Measurements from ENCODE around the gene HEATR5B.
"Not testable (repeated sequence)": the region's sequence is repeated elsewhere in the genome, so short reads cannot be mapped to it uniquely, and the experiment has no call there.

HEATR5B gene

DNA sequence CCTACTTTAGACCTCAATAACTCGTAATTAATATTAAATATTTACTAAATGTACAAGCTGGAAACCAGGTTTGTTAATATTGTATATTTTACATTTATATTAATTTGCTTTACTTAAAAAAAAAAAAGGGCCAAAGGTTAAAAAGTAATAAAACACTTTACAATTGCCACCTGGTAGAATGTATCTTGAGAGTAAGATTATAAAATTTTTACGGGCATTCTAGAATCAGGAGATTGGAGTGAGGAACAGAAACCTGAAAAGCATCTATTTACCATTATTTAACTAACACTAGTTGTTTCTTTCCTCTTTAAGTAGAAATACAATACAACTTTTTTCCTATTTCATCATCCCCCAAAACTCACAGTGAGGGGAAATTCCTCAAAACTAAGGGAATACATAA is 102.3 kb downstream of the HEATR5B start:
- DNase-seq (ENCODE audit: low spot score): no peak

DNA sequence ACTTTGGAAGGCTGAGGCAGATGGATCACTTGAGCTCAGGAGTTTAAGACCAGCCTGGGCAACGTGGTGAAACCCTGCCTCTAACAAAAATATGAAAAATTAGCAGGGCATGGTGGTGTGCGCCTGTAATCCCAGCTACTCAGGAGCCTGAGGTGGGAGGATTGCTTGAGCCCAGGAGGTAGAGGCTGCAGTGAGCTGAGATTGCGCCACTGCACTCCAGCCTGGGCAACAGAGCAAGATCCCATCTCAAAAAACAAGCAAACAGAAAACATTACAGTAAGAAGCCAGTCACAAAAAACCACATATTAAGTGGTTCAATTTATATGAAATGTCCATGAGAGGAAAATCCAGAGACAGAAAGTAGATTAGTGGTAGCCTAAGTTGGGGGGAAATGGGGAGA is 105.2 kb downstream of the HEATR5B start:
- not testable (repeated sequence) for DNase-seq (ENCODE audit: low spot score)

DNA sequence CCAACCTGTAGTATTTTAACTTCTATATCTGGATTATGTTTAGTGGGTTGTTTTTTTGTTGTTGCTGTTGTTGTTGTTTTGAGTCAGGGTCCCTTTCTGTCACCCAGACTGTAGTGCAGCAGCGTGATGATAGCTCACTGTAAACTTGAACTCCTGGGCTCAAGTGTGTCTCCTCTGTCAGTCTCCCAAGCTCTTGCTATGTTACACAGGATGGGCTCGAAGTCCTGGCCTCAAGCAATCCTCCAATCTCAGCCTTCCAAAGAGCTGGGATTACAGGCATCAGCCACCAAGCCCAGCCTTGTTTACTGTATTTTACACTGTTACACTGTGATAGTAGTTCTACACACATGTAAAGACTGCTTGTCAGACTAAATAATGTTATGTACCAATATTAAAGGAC is 108.1 kb downstream of the HEATR5B start:
- no peak for DNase-seq (ENCODE audit: low spot score)

DNA sequence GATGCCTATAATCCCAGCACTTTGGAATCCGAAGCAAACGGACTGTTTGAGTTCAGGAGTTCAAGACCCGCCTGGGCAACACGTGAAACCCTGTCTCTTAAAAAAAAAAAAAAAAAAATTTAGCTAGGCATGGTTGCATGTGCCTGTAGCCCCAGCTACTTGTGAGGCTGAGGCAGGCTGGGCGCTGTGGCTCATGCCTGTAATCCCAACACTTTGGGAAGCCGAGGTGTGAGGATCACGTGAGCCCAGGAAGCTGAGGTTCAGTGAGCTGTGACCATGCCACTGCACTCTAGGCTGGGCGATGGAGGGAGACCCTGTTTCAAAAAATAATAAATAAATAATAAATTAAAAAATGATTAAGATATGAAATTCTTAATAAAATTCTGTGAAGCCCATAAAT is 108.9 kb downstream of the HEATR5B start:
- DNase-seq (ENCODE audit: low spot score): no peak

DNA sequence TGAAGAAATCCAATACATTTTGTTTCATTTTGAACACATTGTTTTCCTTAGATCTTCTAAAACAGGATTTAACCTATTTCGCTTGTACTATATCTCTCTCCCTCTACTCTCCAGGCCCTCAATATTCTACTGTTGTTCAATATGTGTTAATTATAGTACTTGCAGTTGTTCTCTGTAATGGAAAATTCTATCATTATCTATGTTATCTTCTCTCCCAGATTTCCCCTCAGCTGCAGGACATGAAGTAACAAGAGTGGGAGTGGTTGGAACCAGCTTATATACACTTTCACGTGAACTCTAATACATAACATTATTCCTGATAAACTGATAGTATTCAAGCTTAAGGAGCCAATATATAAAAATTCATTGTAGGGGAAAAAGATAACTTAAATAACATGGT is 110.9 kb downstream of the HEATR5B start:
- DNase-seq (ENCODE audit: low spot score): no peak

DNA sequence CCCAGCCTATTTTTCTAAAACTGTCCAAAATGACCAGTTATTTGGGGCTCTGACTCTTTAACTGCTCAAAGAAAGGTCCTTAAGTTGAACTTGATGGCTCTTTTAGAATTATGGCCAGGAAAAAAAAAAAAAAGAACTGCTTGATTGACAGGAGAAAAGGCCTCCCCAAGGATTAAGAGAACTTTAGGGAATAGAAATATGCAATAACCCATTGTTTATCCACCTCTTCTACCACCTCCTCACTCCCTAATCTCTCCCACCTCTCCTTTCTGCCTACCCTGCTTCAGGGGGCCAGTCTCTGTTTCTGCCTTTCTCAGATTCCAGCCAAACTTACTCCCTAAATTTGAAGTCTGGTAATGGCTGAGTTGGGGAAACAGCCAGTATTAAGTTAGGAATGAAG is 112.2 kb downstream of the HEATR5B start:
- DNase-seq (ENCODE audit: low spot score): no peak

DNA sequence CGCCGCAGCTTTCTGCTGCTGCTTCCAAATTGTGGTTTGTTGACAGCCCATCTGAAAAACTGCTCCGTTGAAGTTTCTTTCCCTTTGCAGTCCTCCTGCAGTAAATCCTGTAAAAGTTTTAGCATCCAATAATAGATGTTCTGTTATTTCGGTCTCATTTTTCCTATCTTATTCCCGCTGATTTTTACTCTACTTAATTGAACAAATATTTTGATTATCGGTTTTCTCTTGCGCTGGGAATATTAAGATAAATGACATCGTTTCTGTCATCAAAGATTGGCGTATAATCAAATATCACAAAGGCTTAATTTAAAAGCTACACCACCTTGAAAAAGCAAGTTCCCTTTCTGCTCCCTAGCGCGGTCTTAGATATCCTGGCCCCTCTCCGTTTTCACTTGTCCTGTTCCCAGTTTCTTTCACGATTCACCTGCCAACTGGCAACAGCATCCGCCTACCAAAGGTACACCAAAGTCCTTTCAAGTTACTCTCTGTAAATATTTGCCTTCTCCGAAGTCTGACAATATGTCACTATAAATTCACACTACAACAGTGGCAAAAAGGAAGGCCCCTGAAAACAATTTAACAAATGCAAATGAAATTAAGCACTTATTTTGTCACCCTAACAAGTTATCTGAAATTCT is 116.8 kb downstream of the HEATR5B start:
- DNase-seq (ENCODE audit: low spot score): no peak

DNA sequence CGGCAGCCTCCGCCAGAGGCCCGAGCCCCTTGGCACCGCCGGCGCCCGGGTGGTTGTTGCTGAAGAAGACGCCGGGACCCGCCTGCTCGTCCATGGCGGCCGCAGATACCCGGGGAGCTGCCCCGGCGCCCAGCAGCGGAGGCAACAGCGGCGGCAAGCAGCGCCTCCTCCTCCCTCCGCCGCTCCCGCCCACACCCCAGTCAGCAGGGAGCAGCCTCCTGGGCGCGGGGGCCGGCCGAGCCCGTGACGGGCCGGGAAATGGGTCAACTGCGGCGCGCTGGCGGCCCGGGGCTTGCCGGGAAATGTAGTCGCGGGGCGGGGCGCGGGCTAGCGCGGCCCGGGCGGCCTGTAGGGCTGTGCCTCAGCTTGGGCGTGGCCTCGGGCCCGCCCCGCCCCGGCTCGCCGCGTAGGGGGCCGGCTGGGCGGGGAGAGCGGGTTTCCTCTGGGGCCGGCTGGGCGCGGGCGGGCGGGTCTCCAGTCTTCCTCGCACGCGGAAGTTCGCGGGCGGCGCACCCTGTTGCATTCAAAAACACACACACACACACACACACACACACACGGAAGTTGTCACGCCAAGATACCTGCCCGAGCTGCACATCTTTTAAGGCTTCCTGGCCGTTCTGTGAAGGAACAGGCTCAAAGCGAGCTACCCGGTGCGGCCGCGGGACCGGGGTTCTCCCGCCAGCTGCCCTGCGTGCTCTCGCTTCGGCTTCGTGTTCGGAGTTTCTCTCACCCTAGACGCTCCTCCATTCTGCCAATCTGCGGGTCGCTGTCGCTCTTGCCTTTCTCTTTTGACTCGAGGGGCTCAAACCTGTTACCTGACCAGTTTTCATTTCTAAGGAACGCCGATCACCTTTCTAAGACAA is 117.6 kb downstream of the HEATR5B start, which contains the start of gene STRN:
Gene STRN, minus strand, starts transcription at position 167 of the 866 bp plus-strand sequence. Its CDS starts 73 bp downstream, at position 94.
- DNase-seq (ENCODE audit: low spot score): peak; percentile 92

DNA sequence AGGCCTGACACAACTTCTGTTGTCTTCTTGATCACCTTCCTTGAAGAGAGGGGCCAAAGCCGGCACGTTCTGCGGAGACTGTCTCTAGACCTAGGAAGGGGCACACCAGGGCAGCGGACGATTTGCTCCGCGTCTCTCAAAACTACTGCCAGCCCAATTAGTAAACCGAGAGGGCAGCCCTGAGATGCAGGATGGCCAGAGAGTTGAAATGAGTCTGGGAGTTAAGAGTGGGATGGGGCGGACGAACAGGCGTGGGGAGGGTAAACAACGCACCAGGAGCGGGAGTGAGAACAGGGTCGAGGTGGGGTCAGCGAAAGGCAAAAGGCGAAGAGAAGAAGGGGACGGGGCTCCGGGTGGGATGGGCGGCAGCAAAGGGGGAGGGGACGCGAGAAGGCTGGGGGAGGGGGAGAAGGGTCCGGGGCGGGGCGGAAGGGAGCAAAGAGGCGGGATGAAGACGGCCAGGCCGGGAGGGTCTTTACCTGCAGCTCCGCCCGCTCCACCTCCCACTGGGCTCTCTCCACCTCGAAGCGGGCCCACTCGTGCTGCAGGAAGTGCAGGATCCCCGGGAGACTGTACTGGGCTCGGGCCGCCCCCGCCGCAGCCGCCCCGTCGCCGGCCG is 118.3 kb downstream of the HEATR5B start:
- DNase-seq (ENCODE audit: low spot score): peak; percentile 28

DNA sequence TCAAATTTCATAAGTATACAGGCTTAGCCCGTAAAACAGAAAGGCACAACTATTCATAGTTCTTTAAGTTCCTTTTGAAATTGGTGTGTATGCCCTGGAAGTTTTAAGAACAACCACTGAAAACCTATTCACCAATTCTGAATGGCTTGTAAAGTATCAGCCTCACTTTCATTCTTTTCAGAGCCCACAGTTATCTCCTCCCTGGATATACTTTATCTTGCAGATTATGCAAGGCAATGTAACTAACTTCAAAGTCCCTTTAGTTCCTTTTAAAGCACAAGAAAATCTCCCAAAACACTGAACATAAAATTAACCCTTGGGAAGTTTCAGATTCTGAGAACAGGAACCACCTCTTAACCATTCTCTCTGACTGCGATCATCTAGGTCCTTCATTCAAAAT is 119.0 kb downstream of the HEATR5B start:
- no peak for DNase-seq (ENCODE audit: low spot score)

DNA sequence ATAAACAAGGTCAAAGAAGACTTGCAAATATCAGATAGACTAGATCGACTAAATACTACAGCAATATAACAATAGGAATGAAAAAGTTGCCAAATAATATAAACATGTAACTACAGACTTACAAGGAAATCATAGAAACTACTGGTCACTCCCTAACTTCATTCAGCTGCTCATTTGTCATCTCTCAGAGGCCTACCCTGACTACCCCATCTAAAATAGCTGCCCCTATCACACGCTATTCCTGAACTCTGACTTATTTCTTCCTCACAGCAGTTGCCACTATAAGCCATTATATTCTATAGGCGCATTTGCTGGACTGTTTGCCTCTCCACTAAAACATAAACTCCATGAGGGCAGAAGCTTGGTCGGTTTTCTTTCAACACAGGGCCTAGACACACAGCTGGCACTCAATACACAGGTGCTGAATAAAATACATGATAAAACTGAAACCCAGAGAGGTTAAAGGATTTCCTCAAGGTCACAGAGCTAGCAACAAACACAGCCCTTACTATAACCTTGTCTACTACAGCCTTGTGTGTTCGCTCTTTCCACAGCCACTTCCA is 119.6 kb downstream of the HEATR5B start:
- no peak for DNase-seq (ENCODE audit: low spot score)

DNA sequence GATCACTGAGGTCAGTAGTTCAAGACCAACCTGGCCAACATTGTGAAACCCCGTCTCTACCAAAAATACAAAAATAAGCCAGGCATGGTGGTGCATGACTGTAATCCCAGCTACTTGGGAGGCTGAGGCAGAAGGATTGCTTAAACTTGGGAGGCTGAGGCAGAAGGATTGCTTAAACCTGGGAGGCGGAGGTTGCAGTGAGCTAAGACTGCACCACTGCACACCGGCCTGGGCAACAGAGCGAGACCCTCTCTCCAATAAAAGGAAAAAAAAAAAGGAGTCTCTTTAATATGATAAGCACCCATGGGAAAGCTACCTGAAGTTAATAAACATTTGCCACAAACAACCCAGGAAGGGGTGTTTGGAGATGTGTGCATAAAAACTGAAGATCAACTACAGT is 120.4 kb downstream of the HEATR5B start:
- no peak for DNase-seq (ENCODE audit: low spot score)

DNA sequence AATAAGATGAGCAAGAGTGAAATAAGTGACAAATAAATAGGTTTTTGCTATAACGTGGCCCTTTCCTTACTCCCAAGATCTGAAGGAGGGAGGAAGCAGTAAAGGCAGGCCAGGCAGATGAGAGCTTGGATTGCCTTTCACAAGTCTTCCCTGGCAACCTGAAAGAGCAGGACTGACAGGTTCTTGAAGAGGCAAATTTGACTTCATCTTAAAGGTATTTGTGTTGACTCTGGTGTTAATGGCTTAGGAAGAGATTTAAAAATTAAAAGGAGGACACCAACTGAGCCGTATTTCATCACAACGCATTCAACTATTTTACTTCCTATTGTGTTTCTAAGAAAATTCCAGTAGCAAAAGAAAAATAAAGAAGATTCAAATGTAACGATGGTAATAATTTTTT is 121.1 kb downstream of the HEATR5B start:
- DNase-seq (ENCODE audit: low spot score): no peak

DNA sequence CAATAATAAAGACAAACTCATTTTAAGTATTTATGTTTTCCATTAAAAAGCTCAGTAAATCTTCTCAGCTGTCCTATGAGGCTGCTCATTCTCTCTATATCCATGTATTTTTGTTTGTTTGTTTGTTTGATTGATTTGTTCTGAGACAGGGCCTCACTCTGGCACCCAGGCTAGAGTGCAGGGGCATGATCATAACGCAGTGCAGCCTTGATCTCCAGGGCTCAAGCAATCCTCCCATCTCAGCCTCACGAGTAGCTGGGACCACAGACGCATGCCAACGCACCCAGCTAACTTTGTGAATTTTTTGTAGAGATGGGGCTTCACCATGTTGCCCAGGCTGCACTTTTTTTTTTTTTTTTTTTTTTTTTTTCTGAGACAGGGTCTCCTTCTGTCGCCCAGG is 123.4 kb downstream of the HEATR5B start:
- no peak for DNase-seq (ENCODE audit: low spot score)

DNA sequence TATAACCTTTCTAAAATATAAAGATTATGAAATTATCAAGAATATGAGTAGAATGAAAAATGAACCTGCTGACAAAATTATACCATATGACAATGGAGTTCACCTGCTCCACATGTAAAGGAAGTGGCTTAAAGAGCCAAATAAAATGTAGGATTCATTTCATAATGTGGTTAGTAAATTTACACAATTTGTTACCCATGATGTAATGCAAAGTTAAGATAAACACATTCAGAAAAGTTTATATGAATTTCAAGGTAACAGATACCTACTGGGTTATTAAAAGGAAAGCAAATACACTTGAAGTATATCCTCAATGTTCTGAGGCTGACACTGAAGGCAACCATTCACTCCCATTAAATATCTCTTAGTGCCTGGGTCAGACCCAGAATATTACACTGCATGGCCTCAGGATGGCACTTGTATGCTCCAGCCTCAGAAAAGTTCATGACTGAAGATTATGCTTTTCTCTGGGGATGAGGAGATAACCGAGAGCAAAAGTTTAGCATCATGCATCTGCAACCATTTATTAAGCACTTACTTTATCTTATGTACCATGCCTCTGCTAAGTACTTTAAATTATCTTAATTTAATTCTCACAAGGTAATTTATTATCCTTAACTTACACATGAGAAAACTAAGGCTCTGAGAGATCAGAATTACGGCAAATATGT is 124.0 kb downstream of the HEATR5B start:
- DNase-seq (ENCODE audit: low spot score): no peak

DNA sequence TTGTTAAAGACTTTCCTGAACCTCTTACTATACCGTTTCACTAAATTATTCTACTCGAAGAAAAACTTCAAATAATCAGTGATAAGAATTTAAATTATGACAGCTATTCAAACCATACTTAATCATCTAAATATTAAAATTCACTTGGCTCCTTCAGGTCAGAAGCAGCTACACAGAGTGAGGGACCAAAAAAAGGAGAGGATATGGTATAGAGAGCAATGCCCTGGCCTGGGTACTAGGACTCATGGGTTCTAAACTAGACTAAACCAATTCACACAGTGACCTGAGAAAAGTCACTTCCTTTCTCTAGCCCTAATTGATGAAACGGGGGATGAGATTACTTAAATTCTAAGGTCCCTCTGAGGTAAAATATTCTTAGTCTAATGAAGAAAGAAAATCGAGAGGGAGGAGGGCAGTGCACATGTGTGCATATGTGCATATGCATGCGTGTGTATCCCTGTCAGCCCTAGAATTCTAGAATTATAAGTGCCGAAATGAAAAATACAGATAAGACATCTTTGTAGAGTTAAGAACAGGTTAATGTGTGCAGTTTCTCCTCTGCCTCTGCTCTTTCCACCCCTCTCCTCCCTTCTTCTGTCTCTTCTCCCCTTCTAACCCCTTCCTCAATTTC is 129.1 kb downstream of the HEATR5B start:
- DNase-seq (ENCODE audit: low spot score): no peak

DNA sequence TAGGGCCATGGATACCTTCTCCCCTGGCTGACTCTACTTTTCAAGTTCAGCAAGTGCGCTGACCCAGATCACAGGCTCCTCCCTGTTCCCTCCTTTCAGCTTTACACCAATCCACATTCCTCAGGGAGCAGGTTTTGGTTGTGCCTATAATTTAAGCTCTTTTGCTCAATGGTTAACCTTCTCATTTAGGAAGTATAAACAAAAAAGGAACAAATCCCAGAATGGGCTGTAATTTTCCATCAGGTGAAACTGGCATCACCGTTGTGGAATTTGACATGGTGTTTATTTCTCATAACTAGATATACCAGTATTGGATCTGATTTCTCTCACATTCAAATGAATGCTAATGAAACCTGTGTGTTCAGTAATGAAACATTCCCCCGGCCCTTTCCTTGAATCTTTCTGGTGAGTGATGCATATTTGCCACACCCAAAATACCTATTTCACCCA is 131.4 kb downstream of the HEATR5B start:
- no peak for DNase-seq (ENCODE audit: low spot score)

DNA sequence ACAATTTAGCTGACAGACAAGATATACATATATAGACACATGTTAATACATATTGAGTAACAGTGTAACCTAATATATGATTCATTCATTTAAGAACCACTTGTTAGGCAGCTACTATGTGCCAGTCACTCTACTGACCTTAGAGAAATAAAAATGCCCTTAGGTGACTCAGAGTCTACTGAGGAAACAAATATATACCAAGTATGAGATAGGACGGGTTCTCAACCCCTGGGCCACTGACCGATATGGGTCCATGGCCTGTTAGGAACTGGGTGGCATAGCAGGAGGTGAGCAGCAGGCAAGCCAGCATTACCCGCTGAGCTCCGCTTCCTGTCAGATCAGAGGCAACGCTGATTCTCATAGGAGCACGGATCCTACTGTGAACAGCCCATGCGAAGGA is 132.6 kb downstream of the HEATR5B start:
- no peak for DNase-seq (ENCODE audit: low spot score)

DNA sequence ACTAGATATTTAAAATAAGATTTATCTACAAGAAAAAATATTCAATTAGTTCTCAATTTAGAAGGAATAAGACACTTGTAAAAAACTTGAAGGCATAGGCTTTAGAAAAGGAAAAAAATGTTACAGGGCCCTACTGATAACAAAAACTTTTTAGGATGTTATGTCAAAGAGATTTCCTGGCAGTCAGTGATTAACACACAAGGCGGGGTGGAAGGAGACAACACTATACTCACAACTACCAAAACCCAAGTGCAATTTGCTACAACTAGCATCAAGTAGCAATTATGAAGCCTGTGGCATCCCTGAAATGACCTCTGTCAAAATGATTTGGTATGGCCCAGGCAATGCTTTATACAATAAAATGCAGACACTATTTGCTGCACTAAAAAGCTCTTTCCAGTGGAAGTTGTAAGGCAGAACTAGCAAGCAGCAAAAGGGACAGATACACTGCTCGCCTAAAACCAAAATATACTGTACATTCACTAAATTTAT is 133.1 kb downstream of the HEATR5B start:
- no peak for DNase-seq (ENCODE audit: low spot score)

DNA sequence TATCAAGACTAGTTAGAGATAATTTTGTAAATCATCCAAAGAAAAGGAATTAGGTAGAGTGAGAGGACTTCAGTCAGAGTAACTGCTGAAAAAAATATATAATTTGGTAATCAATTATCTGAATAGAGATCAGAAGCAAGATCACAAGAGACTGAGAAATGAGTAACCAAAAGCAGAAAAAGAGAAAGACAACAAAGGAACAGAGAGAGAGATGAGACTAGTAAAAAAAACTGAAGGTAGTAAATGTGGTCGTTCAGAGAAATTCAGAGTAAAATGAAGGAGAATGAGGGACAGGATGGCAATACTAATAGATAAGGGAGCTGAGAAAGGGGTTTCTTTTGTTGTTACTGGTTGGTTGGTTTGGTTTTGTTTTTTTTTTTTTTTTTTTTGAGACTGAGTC is 134.3 kb downstream of the HEATR5B start:
- no peak for DNase-seq (ENCODE audit: low spot score)

DNA sequence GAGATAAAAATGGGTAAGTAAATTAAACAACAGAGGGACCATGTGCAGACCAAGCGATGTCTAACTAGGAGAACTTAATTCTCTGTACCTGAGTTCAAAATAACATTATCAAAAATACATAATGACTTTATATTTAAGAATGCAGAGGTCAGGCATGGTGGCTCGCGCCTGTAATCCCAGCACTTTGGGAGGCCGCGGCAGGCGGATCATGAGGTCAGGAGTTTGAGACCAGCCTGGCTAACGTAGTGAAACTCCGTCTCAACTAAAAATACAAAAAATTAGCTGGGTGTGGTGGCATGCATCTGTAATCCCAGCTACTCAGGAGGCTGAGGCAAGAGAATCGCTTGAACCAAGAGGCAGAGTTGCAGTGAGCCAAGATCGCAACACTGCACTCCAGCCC is 138.9 kb downstream of the HEATR5B start:
- DNase-seq (ENCODE audit: low spot score): not testable (repeated sequence)

Data from COLO829 (cell line).